Activated T-cell treated with anti-CD3 and anti-CD28 coated beads for 24 hours (primary cell): Measurements from ENCODE around the gene TACC2.

Experiments
- DNase-seq: peaks from one replicate; pipeline ENCODE4 v3.0.0-alpha.2; 2020; ENCODE audit warnings: low read depth

Gene TACC2

GRCh38 chr10:122299423-122300075 lies 310.6 kb downstream of the TACC2 start:
- DNase-seq: no peak

- DNase-seq: no peak
These were observed 312.3 kb downstream of the TACC2 start for GRCh38 chr10:122301055-122301810.

- no peak for DNase-seq
These were observed 312.8 kb downstream of the TACC2 start for GRCh38 chr10:122301811-122302115.

GRCh38 chr10:122302315-122302714 lies 313.4 kb downstream of the TACC2 start:
- no peak for DNase-seq

GRCh38 chr10:122303271-122304053 lies 314.5 kb downstream of the TACC2 start:
- no peak for DNase-seq
